Prostate gland (tissue), 2 donors: ENCODE measurements around the gene MYL12B.

ENCODE experiments used
- CTCF ChIP-seq, 4 experiments: fragments of 200-600 bp in 2 of 4; fragments of 450-650 bp in 2 of 4; sonication (generic) in 2 of 4; IDR thresholded peaks; 1 replicate in 3 of 4; 2 replicates in 1 of 4; pipeline ENCODE4 v1.5.1; 2016 to 2019; ENCODE audit warnings: antibody characterized with exemption in 4 of 4, mild to moderate bottlenecking in 2 of 4, moderate library complexity in 2 of 4
- POLR2A ChIP-seq: fragments of 450-650 bp; IDR thresholded peaks from one replicate; pipeline ENCODE4 v1.6.1; 2016; ENCODE audit warnings: antibody characterized with exemption, mild to moderate bottlenecking
- POLR2AphosphoS5 ChIP-seq: sonication (generic); formaldehyde crosslinking; IDR thresholded peaks from one replicate; pipeline ENCODE4 v1.6.1; 2017; ENCODE audit warnings: antibody characterized with exemption

- TF ChIP-seq CTCF (IDR thresholded peaks at IDR 0.05) (no peak), POLR2A (no peak), POLR2AphosphoS5 (peak; percentile 71)
These were observed 5.0 kb upstream of the MYL12B start for GRCh38 chr18:3256693-3257626.
